Measurements from ENCODE around the gene IRF7.

Gene IRF7

GRCh38 chr11:641806-642370 lies 26.1 kb upstream of the IRF7 start:
- no peak overlapping the region for H3K27ac ChIP-seq (ENCODE audit: insufficient read depth, low read length, poor library complexity, severe bottlenecking)
- no peak for DNase-seq
- H3K36me3 ChIP-seq (ENCODE audit: control insufficient read depth, insufficient read depth, low read length): peaks cover 6% of the 10 kb centered on the region
- H3K27me3 ChIP-seq (replicated peaks; ENCODE audit: control insufficient read depth, insufficient read depth, low read length, poor library complexity, severe bottlenecking): peaks cover 29% of the 10 kb centered on the region
- peaks cover 16% of the 10 kb centered on the region for H3K4me1 ChIP-seq (ENCODE audit: control insufficient read depth, insufficient read depth, low read length, poor library complexity, severe bottlenecking)
- H3K4me3 ChIP-seq (ENCODE audit: insufficient read depth, low read depth, low read length, poor library complexity, severe bottlenecking): no peak overlapping the region
- no peaks in the 10 kb centered on the region for H3K9me3 ChIP-seq (ENCODE audit: control insufficient read depth, low read length)

GRCh38 chr11:640021-640706 lies 24.4 kb upstream of the IRF7 start:
- H3K4me1 ChIP-seq (ENCODE audit: control insufficient read depth, insufficient read depth, low read length, poor library complexity, severe bottlenecking): peaks cover 19% of the 10 kb centered on the region
- peaks cover 6% of the 10 kb centered on the region for H3K36me3 ChIP-seq (ENCODE audit: control insufficient read depth, insufficient read depth, low read length)
- H3K27ac ChIP-seq (ENCODE audit: insufficient read depth, low read length, poor library complexity, severe bottlenecking): no peak overlapping the region
- no peak overlapping the region for H3K4me3 ChIP-seq (ENCODE audit: insufficient read depth, low read depth, low read length, poor library complexity, severe bottlenecking)
- DNase-seq: no peak
- no peaks in the 10 kb centered on the region for H3K9me3 ChIP-seq (ENCODE audit: control insufficient read depth, low read length)
- H3K27me3 ChIP-seq (replicated peaks; ENCODE audit: control insufficient read depth, insufficient read depth, low read length, poor library complexity, severe bottlenecking): peaks cover 35% of the 10 kb centered on the region

GRCh38 chr11:639332-639955 lies 23.7 kb upstream of the IRF7 start:
- DNase-seq: no peak
- Histone ChIP-seq H3K4me3 (ENCODE audit: insufficient read depth, low read depth, low read length, poor library complexity, severe bottlenecking) (no peak overlapping the region), H3K36me3 (ENCODE audit: control insufficient read depth, insufficient read depth, low read length) (peaks cover 6% of the 10 kb centered on the region), H3K27ac (ENCODE audit: insufficient read depth, low read length, poor library complexity, severe bottlenecking) (no peak overlapping the region), H3K27me3 (replicated peaks; ENCODE audit: control insufficient read depth, insufficient read depth, low read length, poor library complexity, severe bottlenecking) (peaks cover 35% of the 10 kb centered on the region), H3K9me3 (ENCODE audit: control insufficient read depth, low read length) (no peaks in the 10 kb centered on the region), H3K4me1 (ENCODE audit: control insufficient read depth, insufficient read depth, low read length, poor library complexity, severe bottlenecking) (peaks cover 19% of the 10 kb centered on the region)

- Histone ChIP-seq H3K36me3 (ENCODE audit: control insufficient read depth, insufficient read depth, low read length) (peaks cover 3% of the 10 kb centered on the region), H3K4me1 (ENCODE audit: control insufficient read depth, insufficient read depth, low read length, poor library complexity, severe bottlenecking) (peaks cover 19% of the 10 kb centered on the region), H3K4me3 (ENCODE audit: insufficient read depth, low read depth, low read length, poor library complexity, severe bottlenecking) (no peak overlapping the region), H3K27ac (ENCODE audit: insufficient read depth, low read length, poor library complexity, severe bottlenecking) (no peak overlapping the region), H3K27me3 (replicated peaks; ENCODE audit: control insufficient read depth, insufficient read depth, low read length, poor library complexity, severe bottlenecking) (peaks cover 35% of the 10 kb centered on the region), H3K9me3 (ENCODE audit: control insufficient read depth, low read length) (no peaks in the 10 kb centered on the region)
- no peak for DNase-seq
These were observed 23.0 kb upstream of the IRF7 start for GRCh38 chr11:638631-639331.

GRCh38 chr11:637593-638521 lies 22.1 kb upstream of the IRF7 start:
- Histone ChIP-seq H3K27me3 (replicated peaks; ENCODE audit: control insufficient read depth, insufficient read depth, low read length, poor library complexity, severe bottlenecking) (peaks cover 35% of the 10 kb centered on the region), H3K9me3 (ENCODE audit: control insufficient read depth, low read length) (no peaks in the 10 kb centered on the region), H3K36me3 (ENCODE audit: control insufficient read depth, insufficient read depth, low read length) (no peaks in the 10 kb centered on the region), H3K27ac (ENCODE audit: insufficient read depth, low read length, poor library complexity, severe bottlenecking) (no peak overlapping the region), H3K4me3 (ENCODE audit: insufficient read depth, low read depth, low read length, poor library complexity, severe bottlenecking) (no peak overlapping the region), H3K4me1 (ENCODE audit: control insufficient read depth, insufficient read depth, low read length, poor library complexity, severe bottlenecking) (peaks cover 19% of the 10 kb centered on the region)
- no peak for DNase-seq

- no peak for DNase-seq
These were observed 21.5 kb upstream of the IRF7 start for GRCh38 chr11:637333-637592.

GRCh38 chr11:636511-637332 lies 21.0 kb upstream of the IRF7 start, which contains the start of gene DRD4:
Gene DRD4, plus strand, starts transcription at chr11:637269. Its CDS starts 36 bp downstream, at chr11:637305.
- no peaks in the 10 kb centered on the region for H3K36me3 ChIP-seq (ENCODE audit: control insufficient read depth, insufficient read depth, low read length)
- H3K4me3 ChIP-seq (ENCODE audit: insufficient read depth, low read depth, low read length, poor library complexity, severe bottlenecking): no peak within 1 kb of the TSS
- H3K27ac ChIP-seq (ENCODE audit: insufficient read depth, low read length, poor library complexity, severe bottlenecking): no peak within 1 kb of the TSS
- H3K27me3 ChIP-seq (replicated peaks; ENCODE audit: control insufficient read depth, insufficient read depth, low read length, poor library complexity, severe bottlenecking): peaks cover 35% of the 10 kb centered on the region
- peaks cover 19% of the 10 kb centered on the region for H3K4me1 ChIP-seq (ENCODE audit: control insufficient read depth, insufficient read depth, low read length, poor library complexity, severe bottlenecking)
- H3K9me3 ChIP-seq (ENCODE audit: control insufficient read depth, low read length): no peaks in the 10 kb centered on the region
- no peak for DNase-seq

More at GRCh38 chr11:637333-637592, 21.5 kb upstream of the IRF7 start:
- H3K9me3 ChIP-seq (ENCODE audit: control insufficient read depth, low read length): no peaks in the 10 kb centered on the region
- H3K27me3 ChIP-seq (replicated peaks; ENCODE audit: control insufficient read depth, insufficient read depth, low read length, poor library complexity, severe bottlenecking): peaks cover 35% of the 10 kb centered on the region
- no peaks in the 10 kb centered on the region for H3K36me3 ChIP-seq (ENCODE audit: control insufficient read depth, insufficient read depth, low read length)
- H3K4me3 ChIP-seq (ENCODE audit: insufficient read depth, low read depth, low read length, poor library complexity, severe bottlenecking): no peak overlapping the region
- H3K27ac ChIP-seq (ENCODE audit: insufficient read depth, low read length, poor library complexity, severe bottlenecking): no peak overlapping the region
- H3K4me1 ChIP-seq (ENCODE audit: control insufficient read depth, insufficient read depth, low read length, poor library complexity, severe bottlenecking): peaks cover 19% of the 10 kb centered on the region

GRCh38 chr11:635945-636510 lies 20.3 kb upstream of the IRF7 start:
- no peak for DNase-seq
- Histone ChIP-seq H3K27ac (ENCODE audit: insufficient read depth, low read length, poor library complexity, severe bottlenecking) (no peak overlapping the region), H3K4me3 (ENCODE audit: insufficient read depth, low read depth, low read length, poor library complexity, severe bottlenecking) (no peak overlapping the region), H3K4me1 (ENCODE audit: control insufficient read depth, insufficient read depth, low read length, poor library complexity, severe bottlenecking) (peaks cover 19% of the 10 kb centered on the region), H3K9me3 (ENCODE audit: control insufficient read depth, low read length) (no peaks in the 10 kb centered on the region), H3K36me3 (ENCODE audit: control insufficient read depth, insufficient read depth, low read length) (no peaks in the 10 kb centered on the region), H3K27me3 (replicated peaks; ENCODE audit: control insufficient read depth, insufficient read depth, low read length, poor library complexity, severe bottlenecking) (peaks cover 35% of the 10 kb centered on the region)

GRCh38 chr11:630871-631270 lies 15.1 kb upstream of the IRF7 start:
- no peaks in the 10 kb centered on the region for H3K36me3 ChIP-seq (ENCODE audit: control insufficient read depth, insufficient read depth, low read length)
- H3K4me3 ChIP-seq (ENCODE audit: insufficient read depth, low read depth, low read length, poor library complexity, severe bottlenecking): no peak overlapping the region
- H3K27ac ChIP-seq (ENCODE audit: insufficient read depth, low read length, poor library complexity, severe bottlenecking): no peak overlapping the region
- peaks cover 9% of the 10 kb centered on the region for H3K27me3 ChIP-seq (replicated peaks; ENCODE audit: control insufficient read depth, insufficient read depth, low read length, poor library complexity, severe bottlenecking)
- H3K9me3 ChIP-seq (ENCODE audit: control insufficient read depth, low read length): no peaks in the 10 kb centered on the region
- no peak for DNase-seq
- H3K4me1 ChIP-seq (ENCODE audit: control insufficient read depth, insufficient read depth, low read length, poor library complexity, severe bottlenecking): peaks cover 18% of the 10 kb centered on the region
